Measurements from ENCODE around the gene TBC1D8. TPM values are rescaled to one million over a fixed set of nuclear protein-coding genes. Genes with fewer than 3 reads are reported as not detected.
"Not testable (repeated sequence)": the region's sequence is repeated elsewhere in the genome, so short reads cannot be mapped to it uniquely, and the experiment has no call there.

The TBC1D8 gene
- total RNA-seq, 1 experiment from 2014 or later, result 5.1 TPM

DNA sequence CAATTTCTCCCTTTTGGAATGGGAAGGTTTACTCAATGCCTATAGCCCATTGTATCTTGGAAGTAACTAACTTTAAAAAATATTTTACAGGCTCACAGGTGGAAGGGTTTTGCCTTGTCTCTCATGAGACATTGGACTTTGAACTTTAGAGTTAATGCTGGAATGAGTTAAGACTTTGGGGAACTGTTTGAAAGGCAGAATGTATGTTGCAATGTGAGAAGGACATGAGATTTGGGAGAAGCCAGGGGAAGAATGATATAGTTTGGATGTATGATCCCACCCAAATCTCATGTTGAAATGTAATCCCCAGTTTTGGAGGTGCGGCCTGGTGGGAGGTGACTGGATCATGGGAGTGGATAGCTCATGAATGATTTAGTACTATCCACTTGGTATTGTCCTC is 17.5 kb upstream of the TBC1D8 start:
- CTCF ChIA-PET, result no interaction called here
- H3K4me1 ChIP-seq (ENCODE audit: insufficient read depth, low read length, poor library complexity, severe bottlenecking), result no peaks in the 10 kb centered on the region
- no TSS peak for BruUV-seq (replicated peaks)
- intact Hi-C loops (cut with micrococcal nuclease; ENCODE audit: unreplicated experiment), result no loop called here
- no peak overlapping the region for H3K4me3 ChIP-seq (ENCODE audit: low read depth, low read length, poor library complexity, severe bottlenecking)
- H3K9me3 ChIP-seq (ENCODE audit: low read depth, low read length, poor library complexity, severe bottlenecking), result peaks cover 7% of the 10 kb centered on the region
- no peak overlapping the region for H3K27ac ChIP-seq (ENCODE audit: low read depth, low read length, poor library complexity, severe bottlenecking)
- POLR2A ChIA-PET (ENCODE audit: low non-redundant PET), result no interaction called here
- no peaks in the 10 kb centered on the region for H3K27me3 ChIP-seq (replicated peaks; ENCODE audit: insufficient read depth, low read depth, low read length, poor library complexity)
- H3K36me3 ChIP-seq (ENCODE audit: insufficient read depth, low read length, poor library complexity, severe bottlenecking), result no peaks in the 10 kb centered on the region
- no peak for DNase-seq (ENCODE audit: low spot score)
- no peak for TF ChIP-seq EZH2 (IDR thresholded peaks at IDR 0.05; ENCODE audit: borderline replicate concordance, low read depth, low read length, poor library complexity, severe bottlenecking)
- TF ChIP-seq, protein P1, sequence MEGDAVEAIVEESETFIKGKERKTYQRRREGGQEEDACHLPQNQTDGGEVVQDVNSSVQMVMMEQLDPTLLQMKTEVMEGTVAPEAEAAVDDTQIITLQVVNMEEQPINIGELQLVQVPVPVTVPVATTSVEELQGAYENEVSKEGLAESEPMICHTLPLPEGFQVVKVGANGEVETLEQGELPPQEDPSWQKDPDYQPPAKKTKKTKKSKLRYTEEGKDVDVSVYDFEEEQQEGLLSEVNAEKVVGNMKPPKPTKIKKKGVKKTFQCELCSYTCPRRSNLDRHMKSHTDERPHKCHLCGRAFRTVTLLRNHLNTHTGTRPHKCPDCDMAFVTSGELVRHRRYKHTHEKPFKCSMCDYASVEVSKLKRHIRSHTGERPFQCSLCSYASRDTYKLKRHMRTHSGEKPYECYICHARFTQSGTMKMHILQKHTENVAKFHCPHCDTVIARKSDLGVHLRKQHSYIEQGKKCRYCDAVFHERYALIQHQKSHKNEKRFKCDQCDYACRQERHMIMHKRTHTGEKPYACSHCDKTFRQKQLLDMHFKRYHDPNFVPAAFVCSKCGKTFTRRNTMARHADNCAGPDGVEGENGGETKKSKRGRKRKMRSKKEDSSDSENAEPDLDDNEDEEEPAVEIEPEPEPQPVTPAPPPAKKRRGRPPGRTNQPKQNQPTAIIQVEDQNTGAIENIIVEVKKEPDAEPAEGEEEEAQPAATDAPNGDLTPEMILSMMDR (conservative IDR thresholded peaks at IDR 0.05; ENCODE audit: low read depth, low read length), result no peak

DNA sequence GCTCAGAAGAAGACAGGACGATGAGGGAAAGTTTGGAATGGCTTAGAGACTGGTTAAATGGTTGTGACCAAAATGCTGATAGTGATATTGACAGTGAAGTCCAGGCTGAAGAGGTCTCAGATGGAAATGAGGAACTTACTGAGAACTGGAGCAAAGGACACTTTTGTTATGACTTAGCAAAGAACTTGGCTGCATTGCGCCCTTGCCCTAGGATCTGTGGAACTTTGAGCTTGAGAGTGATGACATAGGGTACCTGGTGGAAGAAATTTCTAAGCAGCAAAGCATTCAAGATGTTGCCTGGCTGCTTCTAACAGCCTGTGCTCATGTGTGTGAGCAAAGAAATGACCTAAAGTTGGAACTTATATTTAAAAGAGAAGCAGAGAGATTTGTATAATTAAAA is 16.4 kb upstream of the TBC1D8 start:
- CTCF ChIA-PET; H3K4me3 ChIP-seq (ENCODE audit: low read depth, low read length, poor library complexity, severe bottlenecking); DNase-seq (ENCODE audit: low spot score); H3K27ac ChIP-seq (ENCODE audit: low read depth, low read length, poor library complexity, severe bottlenecking); H3K4me1 ChIP-seq (ENCODE audit: insufficient read depth, low read length, poor library complexity, severe bottlenecking); intact Hi-C loops (cut with micrococcal nuclease; ENCODE audit: unreplicated experiment); POLR2A ChIA-PET (ENCODE audit: low non-redundant PET); H3K9me3 ChIP-seq (ENCODE audit: low read depth, low read length, poor library complexity, severe bottlenecking); H3K27me3 ChIP-seq (replicated peaks; ENCODE audit: insufficient read depth, low read depth, low read length, poor library complexity); BruUV-seq (replicated peaks); H3K36me3 ChIP-seq (ENCODE audit: insufficient read depth, low read length, poor library complexity, severe bottlenecking): not testable (repeated sequence)

DNA sequence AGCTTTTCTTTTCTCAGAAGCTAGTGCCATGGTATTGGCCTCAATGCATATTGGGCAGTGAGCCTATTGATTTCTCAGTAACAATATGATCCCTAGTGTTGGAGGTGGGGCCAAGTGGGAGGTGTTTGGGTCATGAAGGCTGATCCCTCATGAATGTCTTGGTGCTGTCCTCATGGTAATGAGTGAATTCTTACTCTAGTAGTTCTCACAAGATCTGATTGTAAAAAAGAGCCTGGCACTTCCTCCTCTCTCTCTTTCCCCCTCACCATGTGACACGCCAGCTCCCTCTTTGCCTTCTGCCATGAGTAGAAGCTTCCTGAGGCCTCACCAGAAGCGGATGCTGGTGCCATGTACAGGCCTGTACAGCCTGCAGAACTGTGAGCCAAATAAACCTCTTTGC is 12.8 kb upstream of the TBC1D8 start:
- Histone ChIP-seq H3K4me1 (ENCODE audit: insufficient read depth, low read length, poor library complexity, severe bottlenecking) (no peaks in the 10 kb centered on the region), H3K27ac (ENCODE audit: low read depth, low read length, poor library complexity, severe bottlenecking) (no peak overlapping the region), H3K36me3 (ENCODE audit: insufficient read depth, low read length, poor library complexity, severe bottlenecking) (no peaks in the 10 kb centered on the region), H3K9me3 (ENCODE audit: low read depth, low read length, poor library complexity, severe bottlenecking) (no peaks in the 10 kb centered on the region), H3K4me3 (ENCODE audit: low read depth, low read length, poor library complexity, severe bottlenecking) (no peak overlapping the region), H3K27me3 (replicated peaks; ENCODE audit: insufficient read depth, low read depth, low read length, poor library complexity) (no peaks in the 10 kb centered on the region)
- intact Hi-C loops (cut with micrococcal nuclease; ENCODE audit: unreplicated experiment), result no loop called here
- CTCF ChIA-PET, result no interaction called here
- BruUV-seq (replicated peaks), result no TSS peak
- POLR2A ChIA-PET (ENCODE audit: low non-redundant PET), result interaction anchor here (0.6 kb wide), 1 partner anchor 495 kb away, joined by 3 read pairs; no protein-coding TSS in a partner anchor
- DNase-seq (ENCODE audit: low spot score), result no peak
- no peak for TF ChIP-seq EZH2 (IDR thresholded peaks at IDR 0.05; ENCODE audit: borderline replicate concordance, low read depth, low read length, poor library complexity, severe bottlenecking)
- TF ChIP-seq, protein P1 (conservative IDR thresholded peaks at IDR 0.05; ENCODE audit: low read depth, low read length), result no peak

DNA sequence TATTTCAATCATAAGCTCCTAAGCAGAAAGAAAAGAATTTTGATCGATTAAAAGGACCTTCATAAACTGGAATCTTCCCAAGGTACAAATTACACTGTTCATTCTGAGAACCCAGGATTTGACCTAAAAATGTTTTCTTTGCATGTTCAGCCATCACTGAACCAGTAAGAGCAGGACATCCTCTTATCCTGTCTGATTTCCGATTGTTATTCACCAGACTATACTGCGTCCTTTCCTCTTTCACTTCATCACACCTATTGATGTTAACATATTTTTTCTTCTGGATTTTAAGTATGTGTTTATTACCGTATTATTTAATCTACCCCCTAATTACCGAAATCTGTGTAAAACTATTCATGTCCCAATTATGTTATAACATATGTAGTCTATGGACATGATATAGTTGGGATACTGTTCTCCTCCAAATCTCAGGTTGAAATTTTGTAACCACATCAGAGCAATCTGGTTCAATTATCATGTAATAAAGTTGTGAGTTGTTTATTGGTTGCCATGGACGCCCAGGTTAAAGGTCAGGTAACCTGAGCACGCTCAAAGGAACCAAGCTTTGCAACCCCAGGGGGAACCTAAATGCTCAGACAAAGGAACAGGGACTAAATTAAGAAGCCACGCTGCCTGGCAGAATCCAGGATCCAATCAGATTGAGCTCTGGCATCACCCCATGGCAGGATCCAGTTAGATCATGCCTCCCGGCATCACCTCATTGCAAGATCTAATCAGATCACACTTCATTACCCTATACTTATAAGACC is 11.6 kb upstream of the TBC1D8 start:
- no peak for TF ChIP-seq EZH2 (IDR thresholded peaks at IDR 0.05; ENCODE audit: borderline replicate concordance, low read depth, low read length, poor library complexity, severe bottlenecking)
- TF ChIP-seq, protein P1 (conservative IDR thresholded peaks at IDR 0.05; ENCODE audit: low read depth, low read length), result no peak
- intact Hi-C loops (cut with micrococcal nuclease; ENCODE audit: unreplicated experiment), result no loop called here
- H3K27me3 ChIP-seq (replicated peaks; ENCODE audit: insufficient read depth, low read depth, low read length, poor library complexity), result no peaks in the 10 kb centered on the region
- H3K9me3 ChIP-seq (ENCODE audit: low read depth, low read length, poor library complexity, severe bottlenecking), result no peaks in the 10 kb centered on the region
- CTCF ChIA-PET, result no interaction called here
- no TSS peak for BruUV-seq (replicated peaks)
- POLR2A ChIA-PET (ENCODE audit: low non-redundant PET), result no interaction called here
- no peak overlapping the region for H3K4me3 ChIP-seq (ENCODE audit: low read depth, low read length, poor library complexity, severe bottlenecking)
- DNase-seq (ENCODE audit: low spot score), result peak; percentile 7
- H3K4me1 ChIP-seq (ENCODE audit: insufficient read depth, low read length, poor library complexity, severe bottlenecking), result no peaks in the 10 kb centered on the region
- H3K36me3 ChIP-seq (ENCODE audit: insufficient read depth, low read length, poor library complexity, severe bottlenecking), result no peaks in the 10 kb centered on the region
- no peak overlapping the region for H3K27ac ChIP-seq (ENCODE audit: low read depth, low read length, poor library complexity, severe bottlenecking)

Measured in A673 (cell line).